Fibroblast of villous mesenchyme (primary cell): ENCODE measurements around the gene UBE4B. TPM values are rescaled to one million over a fixed set of nuclear protein-coding genes. Genes with fewer than 3 reads are reported as not detected.
A peak's percentile ranks its signal among the peaks of the same experiment; 100 is the strongest.

ENCODE experiments used
- DNase-seq: peaks from one replicate; pipeline ENCODE4 v3.0.0-alpha.2; 2010; ENCODE audit warnings: low read depth
- H3K4me3 ChIP-seq: 2 replicates; pipeline ENCODE4 v1.5.1; 2011; ENCODE audit warnings: low read depth, mild to moderate bottlenecking, low read length
- CTCF ChIP-seq: IDR thresholded peaks from 2 replicates; pipeline ENCODE4 v1.5.1; 2012; ENCODE audit warnings: low read depth, mild to moderate bottlenecking, low read length; ENCODE audit not compliant: insufficient read depth
- total RNA-seq: library from RNA; depleted of rRNA; stranded (reverse); fragments of >200 nt; gene quantifications from 2 replicates; pipeline ENCODE4 v1.2.3, GENCODE V29; 2012

The UBE4B gene
- total RNA-seq, 1 donor = 47.9 TPM

GRCh38 chr1:10155087-10155712 is 122.4 kb downstream of the UBE4B start:
- peak; percentile 79 for DNase-seq
- H3K4me3 ChIP-seq = no peak overlapping the region
- no peak for TF ChIP-seq CTCF

- TF ChIP-seq CTCF = no peak
- no peak for DNase-seq
- H3K4me3 ChIP-seq = no peak overlapping the region
Observed at GRCh38 chr1:10160173-10160572, 127.4 kb downstream of the UBE4B start.

GRCh38 chr1:10160907-10161490 is 128.2 kb downstream of the UBE4B start:
- no peak for TF ChIP-seq CTCF
- H3K4me3 ChIP-seq = no peak overlapping the region
- no peak for DNase-seq

GRCh38 chr1:10161541-10162290 is 129.0 kb downstream of the UBE4B start:
- no peak for TF ChIP-seq CTCF
- no peak overlapping the region for H3K4me3 ChIP-seq
- no peak for DNase-seq

GRCh38 chr1:10168912-10169514 is 136.3 kb downstream of the UBE4B start:
- TF ChIP-seq CTCF = no peak
- no peak overlapping the region for H3K4me3 ChIP-seq
- no peak for DNase-seq

DNA sequence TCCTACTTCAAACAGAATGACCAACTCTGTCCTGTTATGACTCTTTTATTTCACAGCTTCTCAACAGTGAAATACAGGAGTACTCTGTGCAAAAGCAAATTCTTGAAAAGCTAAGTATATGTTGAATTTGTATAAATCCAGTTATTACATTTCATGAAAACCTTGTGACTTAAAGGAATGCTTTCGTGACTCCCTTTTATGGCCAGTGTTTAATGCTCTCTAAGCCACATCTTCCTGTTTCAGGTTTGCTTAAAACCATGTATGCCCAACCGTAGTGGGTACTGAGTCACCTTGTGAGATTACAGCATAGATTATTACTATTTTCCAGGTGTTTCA is 137.4 kb downstream of the UBE4B start:
- TF ChIP-seq CTCF = no peak
- peak; percentile 88 for DNase-seq
- no peak overlapping the region for H3K4me3 ChIP-seq
